22Rv1 (cell line): ENCODE results near the gene PIGR.

Source experiments
- CTCF ChIP-seq: fragments of 450-650 bp; IDR thresholded peaks from 2 replicates; pipeline ENCODE4 v1.5.1; 2017; ENCODE audit warnings: mild to moderate bottlenecking
- ZFX ChIP-seq: fragments of 450-650 bp; IDR thresholded peaks from 2 replicates; pipeline ENCODE4 v1.6.1; 2017; ENCODE audit warnings: antibody characterized with exemption, borderline replicate concordance

- TF ChIP-seq CTCF, result no peak
- TF ChIP-seq ZFX, result no peak
These were observed 24.2 kb upstream of the PIGR start, which contains the start of gene FCAMR for GRCh38 chr1:206970446-206970845.
